ENCODE results near the gene REX1BD.
A peak's percentile ranks its signal among the peaks of the same experiment; 100 is the strongest.
"Not testable (repeated sequence)": the region's sequence is repeated elsewhere in the genome, so short reads cannot be mapped to it uniquely, and the experiment has no call there.

Gene REX1BD

GRCh38 chr19:18588611-18589379, at the start of gene REX1BD:
Gene REX1BD, plus strand, starts transcription at chr19:18588798. Its CDS starts 4 bp downstream, at chr19:18588802.
- no peak for DNase-seq (ENCODE audit: low read depth, low spot score)

- no peak for DNase-seq (ENCODE audit: low read depth, low spot score)
Measured at GRCh38 chr19:18539372-18539771, 49.2 kb upstream of the REX1BD start.

GRCh38 chr19:18540200-18540599, 48.4 kb upstream of the REX1BD start:
- DNase-seq (ENCODE audit: low read depth, low spot score) = not testable (repeated sequence)

- no peak for DNase-seq (ENCODE audit: low read depth, low spot score)
Measured at GRCh38 chr19:18541258-18541991, 47.2 kb upstream of the REX1BD start.

- no peak for DNase-seq (ENCODE audit: low read depth, low spot score)
Measured at GRCh38 chr19:18541992-18542940, 46.3 kb upstream of the REX1BD start.

- DNase-seq (ENCODE audit: low read depth, low spot score) = peak; percentile 64
Measured at GRCh38 chr19:18542941-18543813, 45.4 kb upstream of the REX1BD start, which contains the start of gene FKBP8. Gene FKBP8, minus strand, starts transcription at chr19:18543573. Its CDS starts 1,603 bp downstream, at chr19:18541970.

- no peak for DNase-seq (ENCODE audit: low read depth, low spot score)
Measured at GRCh38 chr19:18543814-18544475, 44.7 kb upstream of the REX1BD start.

GRCh38 chr19:18551631-18552030, 37.0 kb upstream of the REX1BD start:
- no peak for DNase-seq (ENCODE audit: low read depth, low spot score)

GRCh38 chr19:18557411-18558201, 31.0 kb upstream of the REX1BD start, which contains the start of gene KXD1:
Gene KXD1, plus strand, starts transcription at chr19:18557870. Its CDS starts 4,187 bp downstream, at chr19:18562057.
- peak; percentile 96 for DNase-seq (ENCODE audit: low read depth, low spot score)

GRCh38 chr19:18558202-18558555, 30.4 kb upstream of the REX1BD start:
- no peak for DNase-seq (ENCODE audit: low read depth, low spot score)

GRCh38 chr19:18558604-18559003, 30.0 kb upstream of the REX1BD start:
- DNase-seq (ENCODE audit: low read depth, low spot score) = no peak

GRCh38 chr19:18559685-18560084, 28.9 kb upstream of the REX1BD start:
- no peak for DNase-seq (ENCODE audit: low read depth, low spot score)

GRCh38 chr19:18562086-18562485, 26.5 kb upstream of the REX1BD start:
- DNase-seq (ENCODE audit: low read depth, low spot score) = no peak

GRCh38 chr19:18566953-18567352, 21.6 kb upstream of the REX1BD start:
- no peak for DNase-seq (ENCODE audit: low read depth, low spot score)

- DNase-seq (ENCODE audit: low read depth, low spot score) = no peak
Measured at GRCh38 chr19:18568367-18568766, 20.2 kb upstream of the REX1BD start.

- DNase-seq (ENCODE audit: low read depth, low spot score) = peak; percentile 91
Measured at GRCh38 chr19:18571564-18572344, 16.8 kb upstream of the REX1BD start, which contains the start of gene UBA52. Gene UBA52, plus strand, starts transcription at chr19:18571857. Its CDS starts 1,444 bp downstream, at chr19:18573301.

- DNase-seq (ENCODE audit: low read depth, low spot score) = no peak
Measured at GRCh38 chr19:18574691-18575291, 13.8 kb upstream of the REX1BD start.

GRCh38 chr19:18576383-18576782, 12.2 kb upstream of the REX1BD start:
- DNase-seq (ENCODE audit: low read depth, low spot score) = no peak
